ENCODE results near the gene HDDC2.

The HDDC2 gene, protein sequence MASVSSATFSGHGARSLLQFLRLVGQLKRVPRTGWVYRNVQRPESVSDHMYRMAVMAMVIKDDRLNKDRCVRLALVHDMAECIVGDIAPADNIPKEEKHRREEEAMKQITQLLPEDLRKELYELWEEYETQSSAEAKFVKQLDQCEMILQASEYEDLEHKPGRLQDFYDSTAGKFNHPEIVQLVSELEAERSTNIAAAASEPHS

DNA sequence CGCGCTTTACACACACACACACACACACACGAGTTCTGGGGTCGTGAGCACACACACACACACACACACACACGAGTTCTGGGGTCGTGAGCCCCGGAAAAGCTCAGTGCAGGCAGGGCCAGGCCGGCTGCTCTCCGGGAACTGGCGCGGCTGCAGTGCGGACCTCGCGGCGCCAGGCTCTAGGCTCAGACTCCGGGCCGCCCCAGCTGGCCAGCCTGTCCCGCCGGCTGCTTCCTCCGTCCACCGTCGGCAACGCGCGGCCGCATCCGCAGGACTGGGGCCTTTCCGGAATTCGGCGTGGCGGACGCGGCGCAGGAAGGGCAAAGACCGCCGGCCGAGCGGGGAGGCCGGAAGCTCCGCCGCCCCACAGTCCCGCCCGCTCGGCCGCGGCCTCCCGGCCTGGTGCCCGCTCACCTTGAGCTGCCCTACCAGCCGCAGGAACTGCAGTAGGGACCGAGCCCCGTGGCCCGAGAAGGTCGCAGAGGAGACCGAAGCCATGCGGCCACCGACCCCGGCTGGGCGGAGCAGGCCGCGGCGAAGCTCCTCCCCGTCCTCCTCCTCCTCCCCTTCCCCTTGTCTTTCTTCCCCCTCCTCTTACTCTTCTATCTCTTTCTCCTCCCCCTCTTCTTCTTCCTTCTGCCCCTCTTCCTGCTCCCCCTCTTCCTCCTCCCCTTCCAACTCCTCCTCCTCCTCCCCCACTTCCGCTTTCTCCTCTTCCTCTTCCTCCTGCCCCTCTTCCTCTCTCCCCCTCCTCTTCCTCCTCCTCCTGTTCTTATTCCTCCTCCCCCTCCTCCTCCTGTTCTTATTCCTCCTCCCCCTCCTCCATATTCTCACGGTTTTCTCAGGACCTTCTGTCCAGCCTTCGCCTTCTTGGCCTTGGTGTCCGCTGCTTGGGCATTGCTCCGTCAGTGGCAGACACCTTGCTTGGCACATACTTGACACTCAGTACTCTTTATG is at the start of gene HDDC2:
HDDC2 (minus strand) TSS at position 533 of the 957 bp plus-strand sequence; CDS start at position 498, 35 bp downstream.
- DNase-seq (ENCODE audit: low read depth): peak; percentile 46

DNA sequence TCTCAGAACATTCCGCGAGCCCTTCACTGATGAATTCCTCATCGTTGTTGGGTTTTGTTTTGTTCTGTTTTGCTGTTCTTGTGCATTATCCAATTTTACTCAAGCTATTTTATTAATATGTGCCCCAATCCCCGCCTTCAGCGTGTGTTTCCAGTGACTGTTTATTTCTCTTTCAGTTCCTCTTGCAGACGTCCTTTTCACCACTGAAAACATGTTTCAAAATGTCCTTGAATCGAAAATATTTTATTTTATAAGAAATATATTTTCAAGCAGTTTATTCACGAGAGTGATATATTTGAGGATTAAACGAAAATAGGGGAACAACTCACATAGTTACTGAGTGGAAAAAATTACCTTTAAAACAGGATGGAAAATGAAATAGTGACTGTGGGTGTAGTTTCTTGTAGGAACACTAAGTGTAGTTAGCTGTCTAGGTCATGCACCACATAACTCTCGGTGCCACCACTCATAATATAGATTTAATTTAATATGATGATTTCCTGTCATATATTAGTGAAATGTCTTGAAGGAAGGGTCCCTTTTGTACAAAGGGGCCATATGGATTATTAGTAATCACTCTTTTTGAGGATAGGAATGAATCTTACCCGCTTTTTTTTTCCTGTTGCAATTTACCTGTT is 45.3 kb upstream of the HDDC2 start:
- DNase-seq (ENCODE audit: low read depth): no peak

DNA sequence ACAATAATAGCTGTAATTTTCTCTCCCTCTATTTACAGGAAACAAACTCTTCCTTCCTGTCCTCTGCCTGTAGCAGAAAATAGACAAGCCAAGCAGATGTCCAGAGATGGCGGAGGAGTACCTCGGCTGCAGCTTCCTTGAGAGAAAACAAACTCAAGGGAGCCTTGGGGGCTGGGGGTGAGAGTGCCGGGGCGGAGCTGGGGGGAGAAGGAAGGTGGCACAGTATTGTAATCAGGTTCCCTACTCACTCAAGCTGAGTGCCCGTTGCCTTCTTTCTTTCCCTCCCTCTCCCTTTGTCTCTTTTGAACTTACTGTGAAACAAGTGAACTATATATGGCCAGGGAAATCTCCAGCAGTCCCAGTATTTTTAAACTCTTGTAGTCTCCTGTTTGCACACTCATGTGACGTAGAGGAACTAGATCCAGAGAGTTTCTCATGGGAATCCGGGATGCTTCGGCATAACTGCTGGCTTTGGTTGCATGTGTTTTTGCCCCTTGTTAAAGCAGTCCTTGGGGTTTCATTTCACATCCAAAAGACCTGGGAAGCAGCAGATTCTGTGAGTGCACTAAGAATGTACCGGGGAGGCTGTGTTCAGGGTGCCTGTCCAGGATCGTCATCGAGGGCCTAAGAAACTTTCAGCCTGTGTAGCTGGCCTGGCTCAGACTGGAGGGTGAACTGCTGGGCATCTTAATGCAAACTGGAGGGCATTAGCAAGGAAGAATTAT is 44.6 kb upstream of the HDDC2 start:
- no peak for DNase-seq (ENCODE audit: low read depth)

DNA sequence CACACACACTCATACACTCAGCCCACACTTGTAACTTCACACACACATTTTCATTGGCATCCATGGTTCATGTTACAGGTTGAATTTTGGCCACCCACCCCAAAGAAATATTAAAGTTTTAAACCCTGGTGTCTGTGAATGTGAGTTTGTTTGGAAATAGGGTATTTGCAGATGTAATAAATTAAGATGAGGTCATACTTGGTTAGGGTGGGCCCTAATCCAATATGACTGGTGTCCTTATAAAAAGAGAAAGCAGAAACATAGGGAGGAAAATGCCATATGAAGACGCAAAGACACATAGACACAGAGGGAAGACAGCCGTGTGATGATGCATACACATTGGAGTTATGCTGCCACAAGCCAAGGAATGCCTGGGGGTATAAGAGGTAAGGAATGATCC is 39.7 kb upstream of the HDDC2 start:
- DNase-seq (ENCODE audit: low read depth): no peak

DNA sequence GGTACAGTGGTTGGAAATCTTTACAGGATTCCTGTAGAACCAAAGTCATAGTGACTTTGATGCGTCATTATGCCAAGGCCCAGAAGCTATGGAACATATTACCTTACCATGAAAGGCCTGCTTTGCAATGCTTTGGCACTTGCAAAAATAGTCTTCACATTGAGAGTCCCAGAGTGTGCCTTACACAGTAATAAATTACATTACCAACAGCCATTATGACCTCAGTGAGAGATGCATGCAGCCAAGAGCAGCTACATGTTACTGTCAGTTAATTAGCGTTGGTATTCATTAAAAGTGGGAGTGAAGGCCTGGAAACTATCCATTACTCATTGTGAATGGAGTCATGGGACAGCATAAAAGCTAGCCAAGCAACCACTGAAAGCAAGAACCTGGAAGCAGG is 39.2 kb upstream of the HDDC2 start:
- DNase-seq (ENCODE audit: low read depth): no peak

DNA sequence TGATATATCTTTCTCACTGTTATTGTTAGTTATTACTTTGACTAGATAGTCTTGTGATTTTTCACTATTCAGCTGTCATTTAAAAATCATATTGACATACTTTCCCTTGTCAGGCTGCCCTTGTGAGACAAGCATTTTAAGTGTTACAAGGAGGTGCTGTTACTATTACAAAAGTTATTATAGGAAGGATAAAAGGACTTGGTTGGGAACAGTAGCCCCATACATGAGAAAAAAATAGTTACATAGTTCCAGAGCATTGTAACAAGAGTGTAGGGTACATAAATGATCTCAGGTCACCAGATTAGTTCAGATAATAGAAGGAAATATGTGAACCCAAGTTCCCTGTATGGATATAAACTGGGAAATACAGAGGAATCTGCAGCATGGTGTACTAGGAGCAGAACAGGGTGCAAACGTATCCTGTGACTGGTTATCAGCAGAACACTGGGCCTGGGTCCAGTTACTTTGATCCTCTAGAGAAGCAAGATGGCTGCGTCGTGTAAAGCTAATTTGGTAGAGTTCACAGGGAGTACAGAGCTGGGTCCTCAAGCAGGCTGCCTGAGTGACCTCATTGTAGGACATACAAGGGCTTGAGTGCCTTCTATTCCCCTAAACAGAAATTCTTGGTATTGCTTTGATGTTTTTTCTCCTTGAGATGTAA is 38.5 kb upstream of the HDDC2 start:
- DNase-seq (ENCODE audit: low read depth): no peak

DNA sequence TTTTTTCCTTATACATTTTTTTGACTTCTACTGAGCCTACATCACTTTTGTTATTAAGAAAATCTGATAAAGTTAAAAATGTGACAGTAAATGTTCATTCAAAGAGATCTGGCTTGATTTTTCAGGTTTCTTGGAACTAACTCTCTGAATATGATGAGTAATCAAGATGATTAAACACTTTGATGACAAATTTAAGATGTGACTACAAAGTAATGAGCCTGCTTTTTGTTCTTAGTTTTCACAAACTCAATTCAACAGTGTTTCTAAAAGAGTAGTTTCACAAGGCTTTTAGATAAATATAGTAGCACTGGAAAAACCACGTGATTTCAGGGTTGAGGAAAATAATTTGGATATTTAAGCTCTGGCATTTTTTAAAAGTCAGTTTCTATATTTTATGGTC is 37.9 kb upstream of the HDDC2 start:
- DNase-seq (ENCODE audit: low read depth): no peak

DNA sequence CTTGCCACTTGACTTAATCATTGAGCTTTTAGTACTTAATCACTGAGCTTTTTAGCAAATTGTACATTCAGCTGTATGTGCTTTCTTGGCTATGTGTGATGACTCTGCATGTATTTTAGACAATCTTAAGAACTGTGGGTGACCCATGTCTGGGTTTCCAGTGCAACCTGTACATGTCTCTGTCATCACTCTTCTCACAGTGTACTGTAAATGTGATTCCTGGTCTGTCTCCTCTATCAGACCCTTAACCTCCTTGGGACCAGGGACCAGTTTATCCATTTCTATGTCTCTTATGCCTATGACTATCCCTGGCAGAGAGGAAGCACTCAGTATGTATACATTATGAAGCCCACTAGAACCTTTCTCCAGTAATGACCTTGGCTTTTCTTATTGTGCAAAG is 36.6 kb upstream of the HDDC2 start:
- DNase-seq (ENCODE audit: low read depth): no peak

DNA sequence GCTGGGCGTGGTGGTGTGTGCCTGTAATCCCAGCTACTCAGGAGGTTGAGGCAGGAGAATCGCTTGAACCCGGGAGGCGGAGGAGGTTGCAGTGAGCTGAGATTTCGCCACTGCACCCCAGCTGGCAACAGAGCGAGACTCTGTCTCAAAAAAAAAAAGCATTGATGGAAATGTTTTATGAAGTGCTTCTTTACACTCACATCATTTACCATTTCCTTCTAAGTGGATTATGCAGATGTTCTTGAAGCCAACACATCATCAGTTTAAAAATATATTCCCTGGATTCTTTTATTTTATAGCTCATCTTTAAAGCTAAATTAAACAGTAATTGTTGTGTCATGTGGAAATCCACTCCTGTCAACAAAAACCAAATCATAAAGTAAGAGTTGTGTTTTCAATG is 35.9 kb upstream of the HDDC2 start:
- no peak for DNase-seq (ENCODE audit: low read depth)

DNA sequence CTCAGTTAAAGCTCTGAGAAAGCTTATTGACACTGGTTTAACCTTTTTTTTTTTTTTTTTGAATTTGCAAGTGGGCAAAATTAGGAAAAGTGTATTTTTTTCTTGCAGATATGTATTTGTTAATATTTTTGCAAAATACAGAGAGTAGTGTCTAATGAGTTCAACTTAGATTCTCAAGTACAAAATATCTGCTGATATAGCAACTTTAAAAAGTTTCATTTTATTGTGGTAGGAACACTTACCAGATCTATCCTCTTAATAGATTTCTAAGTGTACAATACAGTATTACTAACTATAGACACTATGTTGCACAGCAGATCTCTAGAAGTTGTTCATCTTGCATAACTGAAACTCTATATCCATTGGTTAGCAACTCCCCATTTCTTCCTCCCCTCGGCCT is 30.9 kb upstream of the HDDC2 start:
- DNase-seq (ENCODE audit: low read depth): no peak

DNA sequence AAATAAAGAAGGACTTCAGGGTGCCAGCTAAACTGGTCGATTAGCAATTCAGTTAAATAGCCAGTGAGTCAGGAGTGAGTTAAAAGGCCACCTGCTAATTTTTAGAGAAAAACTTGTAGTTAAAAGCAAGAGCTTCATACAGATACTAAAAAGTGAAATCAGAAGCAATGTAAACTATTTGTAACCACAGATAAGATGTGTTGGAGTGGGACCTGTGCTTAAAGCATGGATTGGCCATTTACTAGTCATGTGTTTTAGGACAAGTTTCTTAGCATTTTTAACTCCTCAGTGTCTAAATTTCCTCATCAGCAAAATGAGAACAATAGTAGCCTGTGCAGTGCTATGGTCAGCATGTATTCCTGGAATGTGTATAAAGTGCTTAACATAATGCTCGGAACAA is 23.8 kb upstream of the HDDC2 start:
- no peak for DNase-seq (ENCODE audit: low read depth)

DNA sequence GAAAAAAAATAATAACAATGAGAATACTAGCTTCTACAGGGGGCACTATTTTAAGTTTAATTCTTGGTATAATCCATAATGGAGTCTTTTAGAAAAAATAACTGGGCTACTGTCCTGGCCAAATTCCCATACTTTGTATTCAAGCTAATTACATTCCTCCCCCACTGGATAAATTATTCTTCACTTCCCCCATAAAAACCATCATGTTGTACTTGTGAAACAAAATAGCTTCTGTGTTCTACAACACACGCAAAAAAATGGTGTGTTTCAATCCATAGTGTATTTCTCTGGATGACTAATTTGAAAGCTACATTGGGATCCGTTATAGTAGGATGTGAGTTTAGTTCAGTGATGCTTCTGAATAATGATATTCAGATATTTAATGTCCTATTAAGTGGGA is 21.6 kb upstream of the HDDC2 start:
- DNase-seq (ENCODE audit: low read depth): no peak

DNA sequence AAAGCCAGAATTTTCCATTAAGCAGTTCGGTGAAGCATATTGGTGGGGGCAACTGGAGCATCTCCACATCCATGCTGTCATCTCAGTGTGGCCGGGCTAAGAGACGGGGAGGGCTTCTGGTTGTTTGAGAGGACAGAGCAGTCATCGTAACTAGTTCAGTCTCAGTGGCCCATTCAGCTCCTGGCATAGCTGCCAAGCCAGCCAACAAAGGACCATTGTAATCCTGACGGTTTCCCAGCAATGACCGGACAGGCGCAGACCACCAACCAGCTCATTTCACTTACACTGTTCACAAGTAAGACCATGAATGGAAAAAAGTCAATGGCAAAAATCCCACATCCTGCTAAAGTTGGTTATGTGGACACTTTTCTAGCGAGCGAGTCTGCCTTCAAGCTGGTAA is 14.9 kb upstream of the HDDC2 start:
- DNase-seq (ENCODE audit: low read depth): no peak

DNA sequence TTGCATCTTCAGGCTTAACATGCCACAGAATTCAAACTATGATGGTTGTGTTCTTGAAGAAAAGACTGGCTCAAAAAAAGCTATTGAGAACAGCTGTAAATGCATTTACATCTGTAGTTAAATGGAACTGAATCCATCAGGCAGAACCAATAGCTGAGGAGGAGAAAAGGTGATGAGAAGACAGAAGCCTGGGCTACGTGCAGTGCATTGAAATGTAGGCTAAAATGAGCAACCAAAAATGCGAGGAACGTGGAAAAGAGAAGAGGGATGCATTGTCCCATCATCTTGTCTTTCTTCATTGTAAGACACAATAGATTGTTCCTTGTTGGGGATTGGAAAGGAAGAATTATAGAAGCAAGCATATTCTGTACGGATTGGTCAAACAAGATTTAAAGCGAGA is 13.8 kb upstream of the HDDC2 start:
- DNase-seq (ENCODE audit: low read depth): no peak

DNA sequence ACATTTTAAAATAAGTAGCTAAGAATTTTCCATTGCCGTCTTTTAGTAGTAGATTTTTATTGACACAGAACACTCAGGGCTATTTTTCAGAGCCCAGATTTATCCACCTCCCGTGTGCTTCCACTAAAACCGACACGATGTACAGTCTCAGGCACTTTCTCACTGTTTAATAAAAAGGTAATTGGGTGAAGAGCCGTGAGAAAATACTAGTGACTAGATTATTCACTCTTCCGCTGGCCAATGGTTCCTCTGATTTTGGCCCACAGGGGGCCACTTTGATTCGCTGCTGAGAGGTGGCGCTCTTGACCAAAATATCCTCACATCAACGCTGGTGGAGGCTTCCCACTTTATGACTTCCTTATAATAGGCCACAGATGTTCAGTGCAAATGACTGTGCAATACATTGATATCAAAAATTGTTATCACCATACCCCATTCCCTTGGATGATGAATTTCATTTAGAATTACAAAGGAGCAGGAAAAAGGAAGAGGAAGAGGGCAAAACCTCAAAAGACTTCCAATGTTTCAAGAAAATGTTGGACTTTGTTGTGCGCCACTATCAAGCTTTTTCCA is 12.3 kb upstream of the HDDC2 start:
- peak; percentile 28 for DNase-seq (ENCODE audit: low read depth)

DNA sequence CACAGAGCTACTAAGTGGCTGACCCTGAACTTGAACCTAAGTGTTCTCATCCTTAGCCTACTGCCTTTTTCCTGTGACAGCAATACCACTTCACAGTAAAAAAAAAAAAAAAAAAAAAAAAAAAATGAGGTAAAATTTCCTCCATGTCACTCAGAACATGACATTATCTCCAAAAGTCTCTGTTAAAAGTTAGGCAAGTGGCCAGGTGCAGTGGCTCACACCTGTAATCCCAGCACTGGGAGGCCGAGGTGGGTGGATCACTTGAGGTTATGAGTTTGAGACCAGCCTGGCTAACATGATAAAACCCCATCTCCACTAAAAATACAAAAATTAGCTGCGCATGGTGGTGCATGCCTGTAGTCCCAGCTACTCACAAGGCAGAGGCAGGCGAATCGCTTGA is 11.2 kb upstream of the HDDC2 start:
- DNase-seq (ENCODE audit: low read depth): no peak

DNA sequence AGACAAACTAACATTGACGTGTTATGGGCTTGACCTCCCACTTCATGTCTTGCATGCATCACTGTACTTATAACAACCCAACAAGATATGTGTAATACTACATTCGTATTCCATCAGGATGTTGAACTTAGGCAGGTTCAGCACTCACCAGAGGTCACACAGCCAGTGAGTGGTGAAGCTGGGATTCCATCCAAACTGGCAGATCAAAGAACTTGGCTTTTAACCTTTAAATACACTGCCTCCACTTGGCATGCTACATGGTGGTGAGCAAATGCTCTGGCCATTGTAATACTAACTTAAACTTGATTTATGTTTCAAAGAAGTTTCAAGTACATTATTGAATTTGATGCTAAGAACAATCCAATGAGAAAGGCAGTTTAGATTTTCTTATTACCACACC is 10.7 kb upstream of the HDDC2 start:
- DNase-seq (ENCODE audit: low read depth): no peak

DNA sequence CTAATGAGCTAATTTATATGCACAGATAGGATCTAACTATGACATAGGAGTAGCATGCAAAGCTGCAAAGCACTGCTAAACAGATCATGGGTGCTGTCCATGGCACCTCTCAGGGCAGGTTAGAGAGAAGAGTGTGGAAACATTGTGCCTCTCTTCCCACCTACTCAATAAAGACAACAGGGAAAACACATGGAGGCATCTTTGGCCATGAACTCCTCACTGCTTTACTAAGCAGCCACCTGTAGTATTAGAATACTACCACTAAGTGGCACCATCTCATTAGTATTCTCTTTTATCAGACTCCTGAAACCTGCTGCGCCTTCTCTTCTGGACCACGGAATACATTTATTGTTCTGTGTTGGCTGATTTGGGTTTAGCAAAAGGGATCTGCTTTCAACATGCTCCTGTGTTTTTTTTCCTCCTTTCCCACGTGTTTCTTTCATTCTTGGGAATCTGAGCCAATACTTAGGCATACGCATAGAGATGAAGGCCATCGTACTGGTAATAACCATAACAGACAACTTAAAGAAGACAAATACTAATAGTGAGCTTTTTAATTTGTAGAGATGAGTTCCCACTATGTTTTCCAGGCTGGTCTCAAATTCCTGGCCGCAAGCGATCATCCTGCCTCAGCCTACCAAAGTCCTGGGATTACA is 9.4 kb upstream of the HDDC2 start:
- no peak for DNase-seq (ENCODE audit: low read depth)

DNA sequence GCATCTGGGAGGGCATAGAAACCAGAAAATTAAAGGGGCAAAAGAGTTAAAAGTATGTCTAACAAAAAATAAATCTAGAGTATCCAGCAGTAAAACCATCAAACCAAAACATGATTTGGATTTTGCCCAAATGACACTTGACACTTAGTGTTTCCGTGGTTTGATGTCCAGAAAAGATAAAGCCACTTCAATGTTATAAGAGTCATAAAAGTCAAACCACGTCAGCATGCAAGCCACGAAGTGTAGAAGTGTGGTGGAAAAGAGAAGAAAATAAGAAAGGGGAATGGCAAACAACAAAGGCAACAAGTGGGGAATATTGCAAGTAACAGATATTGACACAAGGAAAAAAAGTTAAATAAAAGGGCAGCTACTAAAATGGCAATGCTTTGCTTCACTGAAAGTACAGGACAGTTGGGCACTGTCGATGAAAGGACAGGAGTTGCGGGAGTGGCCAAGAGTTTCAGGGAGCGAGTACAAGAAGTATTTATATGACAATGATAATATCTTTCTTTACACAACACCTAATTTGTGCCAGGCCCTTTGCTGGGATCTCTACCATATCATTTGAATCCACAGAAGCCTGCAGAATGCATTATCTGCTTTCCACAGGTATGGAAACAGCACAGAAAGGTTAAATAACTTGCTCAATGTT is 6.3 kb upstream of the HDDC2 start:
- DNase-seq (ENCODE audit: low read depth): no peak

DNA sequence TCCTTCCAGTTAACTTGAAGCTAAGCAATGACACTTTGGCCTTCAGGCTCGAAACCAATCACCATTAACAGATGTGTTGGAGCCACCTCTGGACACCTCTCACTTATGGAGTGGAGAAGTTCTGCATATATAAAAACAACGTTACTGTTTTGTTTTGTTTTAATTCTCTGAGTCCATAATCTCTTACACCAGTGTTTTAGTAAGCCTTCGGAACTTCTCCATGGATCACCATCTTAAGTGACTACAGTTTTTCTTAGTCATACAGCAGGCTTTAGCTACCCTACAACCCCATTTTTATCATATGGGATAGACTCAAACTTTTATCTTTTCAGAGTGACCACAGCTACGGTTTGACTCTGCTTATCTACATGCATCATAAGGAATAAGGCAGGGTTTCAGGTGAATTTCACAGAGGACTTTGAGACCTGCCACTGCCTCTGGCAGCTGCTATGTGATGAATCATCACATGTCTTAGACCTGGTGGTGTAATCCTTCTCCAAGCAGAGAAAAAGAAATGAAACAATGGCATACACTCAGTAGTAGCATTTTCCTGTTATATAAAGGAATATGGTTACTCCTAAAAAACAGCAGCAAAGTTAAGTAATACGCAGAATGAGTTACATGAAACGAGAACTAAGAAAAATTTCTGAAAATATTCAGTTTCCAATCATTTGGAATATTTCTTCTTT is 5.5 kb upstream of the HDDC2 start:
- DNase-seq (ENCODE audit: low read depth): no peak
